Measurements from ENCODE around the gene CPLX1. TPM values are rescaled to one million over a fixed set of nuclear protein-coding genes. Genes with fewer than 3 reads are reported as not detected.

The CPLX1 gene
- 2.1 and 3.1 TPM in 2 replicates for total RNA-seq

DNA sequence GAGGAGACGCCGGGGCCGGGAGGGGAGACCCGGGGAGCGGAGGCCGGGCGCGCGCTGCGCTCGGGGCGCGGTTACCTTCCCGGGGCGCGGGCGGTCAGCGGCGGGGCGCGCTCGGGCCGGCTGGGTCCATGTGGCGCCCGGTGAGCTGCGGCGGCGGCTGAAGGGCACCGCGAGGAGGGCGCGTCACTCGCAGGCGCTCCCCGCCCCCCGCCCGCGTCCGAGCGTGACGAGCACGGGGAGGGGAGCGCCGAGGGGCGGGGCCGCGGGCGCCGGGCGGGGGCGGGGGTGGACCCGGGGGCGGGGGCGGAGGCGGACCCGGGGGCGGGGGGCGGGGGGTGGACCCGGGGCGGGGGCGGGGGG, at the start of gene CPLX1:
CPLX1 (minus strand) TSS at position 159 of the 360 bp plus-strand sequence. CDS start 1,607 bp downstream, outside the sequence.
- intact Hi-C loops (cut with micrococcal nuclease): loop anchor here (1.0 kb wide), 1 partner anchor 44 kb away; no protein-coding TSS in a partner anchor

DNA sequence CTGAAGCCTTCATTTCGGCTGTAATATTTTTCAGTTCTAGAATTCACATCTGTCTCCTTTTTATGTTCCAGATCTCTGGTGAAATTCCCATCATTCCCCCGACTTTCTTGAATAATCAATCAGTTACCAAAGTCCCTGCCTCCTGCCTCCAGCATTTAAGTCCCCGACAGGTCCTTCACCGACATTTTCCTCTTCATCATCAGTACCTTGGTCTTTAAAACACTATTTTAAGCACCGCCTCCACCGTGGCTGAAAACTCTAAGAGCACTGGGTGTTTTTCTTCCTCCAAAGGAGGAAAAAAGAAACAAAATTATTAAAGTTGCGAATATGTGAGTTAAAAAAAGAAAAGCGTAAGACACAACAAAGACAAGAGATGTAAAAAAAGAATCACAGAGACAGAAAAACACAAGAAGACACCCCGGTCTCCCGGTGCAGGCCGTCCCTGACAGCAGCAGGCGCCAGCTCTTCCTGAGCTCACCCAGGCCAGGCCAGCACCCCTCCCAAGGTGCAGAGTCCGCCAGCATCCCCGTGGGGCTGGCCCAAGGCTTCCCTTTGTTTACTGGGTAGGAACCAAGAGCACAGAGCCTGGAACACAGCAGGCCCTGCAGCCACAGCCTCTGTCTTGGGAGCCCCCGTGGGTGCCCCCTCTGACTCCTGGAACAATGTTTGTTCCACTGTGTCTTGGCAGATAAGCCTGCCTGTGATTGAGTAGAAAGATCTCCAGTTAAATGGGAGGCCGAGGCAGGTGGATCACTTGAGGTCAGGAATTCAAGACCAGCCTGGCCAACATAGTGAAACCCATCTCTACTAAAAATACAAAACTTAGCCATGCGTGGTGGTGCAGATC, 49.3 kb upstream of the CPLX1 start:
- intact Hi-C loops (cut with micrococcal nuclease): no loop called here

DNA sequence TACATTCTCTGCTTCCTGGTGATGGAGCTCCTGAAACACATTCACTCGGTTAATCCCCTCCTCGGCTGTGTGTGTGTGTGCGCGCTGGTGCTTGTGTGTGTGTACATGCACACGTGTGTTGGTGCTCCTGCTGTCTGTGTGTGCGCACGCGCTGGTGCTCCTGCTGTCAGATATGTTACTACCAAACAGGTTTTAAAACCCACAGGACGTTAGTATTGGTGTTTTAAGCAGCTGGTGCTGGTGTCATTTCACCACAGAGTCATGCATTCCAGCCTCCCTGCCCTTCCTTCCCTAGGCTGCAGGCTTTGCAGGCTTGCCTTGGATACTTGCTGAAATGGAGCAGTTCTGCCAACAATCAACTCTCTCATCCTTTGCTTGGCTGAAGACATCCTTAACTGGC, 48.1 kb upstream of the CPLX1 start:
- intact Hi-C loops (cut with micrococcal nuclease): no loop called here

DNA sequence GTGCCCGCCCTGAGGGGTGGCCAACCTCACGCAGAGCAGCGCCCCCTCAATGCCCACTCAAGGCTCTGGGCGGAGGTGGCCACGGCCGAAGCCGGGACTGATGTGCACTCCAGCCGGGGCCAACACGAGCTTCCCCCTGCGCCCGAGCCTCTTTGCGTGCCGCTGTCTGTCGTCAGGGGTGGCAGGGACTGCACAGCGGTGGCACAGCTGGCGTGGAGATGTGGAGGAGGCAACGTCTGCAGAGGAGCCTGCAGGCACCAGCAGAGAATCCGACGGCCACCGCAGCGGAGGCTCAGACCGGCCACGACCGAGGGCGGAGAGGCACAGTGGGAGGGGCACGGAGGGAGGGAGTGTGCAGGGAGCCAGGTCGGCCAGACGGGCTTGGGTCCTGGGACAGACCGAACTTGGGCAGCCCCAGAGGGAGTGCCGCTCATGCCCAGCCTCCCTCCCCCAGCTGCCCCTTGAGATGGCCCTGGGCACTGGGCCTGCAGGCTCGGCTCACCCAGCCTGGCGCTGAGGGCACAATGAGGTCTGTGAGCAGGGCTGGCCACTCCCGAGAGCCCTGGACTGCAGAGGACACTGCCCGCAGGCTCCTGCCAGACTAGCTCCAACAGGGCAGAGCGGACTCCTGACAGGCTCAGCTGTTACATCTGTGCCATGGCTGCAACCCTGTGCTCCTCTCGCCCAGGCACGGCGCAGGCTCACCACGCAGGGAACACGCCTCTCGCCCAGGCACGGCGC, 46.5 kb upstream of the CPLX1 start:
- intact Hi-C loops (cut with micrococcal nuclease): no loop called here

DNA sequence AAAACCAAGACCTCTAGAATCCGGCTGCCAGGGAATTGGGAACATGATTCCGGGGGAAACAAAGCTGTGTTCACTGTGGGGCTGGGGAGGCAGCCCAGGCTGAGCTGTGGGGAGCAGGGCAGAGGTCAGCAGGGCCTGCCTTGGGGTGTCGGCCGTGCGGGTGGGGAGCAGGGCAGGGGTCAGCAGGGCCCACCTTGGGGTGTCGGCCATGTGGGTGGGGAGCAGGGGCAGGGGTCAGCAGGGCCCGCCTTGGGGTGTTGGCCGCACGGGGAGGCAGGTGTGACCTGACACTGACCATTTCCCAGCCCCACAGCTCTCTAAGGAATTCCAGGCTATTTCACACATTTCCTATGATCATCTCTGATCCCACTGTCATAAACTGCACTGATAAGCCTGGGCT, 45.6 kb upstream of the CPLX1 start:
- intact Hi-C loops (cut with micrococcal nuclease): no loop called here

DNA sequence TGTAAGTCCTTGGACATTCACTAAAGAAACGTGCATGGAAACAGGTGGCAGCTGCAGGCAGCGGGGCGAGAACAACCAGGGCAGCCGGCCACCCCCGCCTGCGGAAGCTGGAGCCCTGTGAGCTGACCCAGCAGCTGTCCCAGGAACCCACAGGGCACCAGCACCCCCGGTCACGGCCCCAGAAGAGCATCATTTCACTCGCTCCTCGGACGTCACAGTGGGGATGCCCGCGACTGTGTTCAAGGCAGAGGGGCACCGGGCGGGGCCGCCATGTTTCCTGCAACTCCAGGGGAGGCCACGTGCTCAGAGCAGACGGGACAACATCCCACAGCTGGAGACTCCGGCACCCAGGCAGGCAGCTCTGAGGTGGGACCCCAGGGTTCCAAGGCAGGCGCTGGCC, 45.0 kb upstream of the CPLX1 start:
- intact Hi-C loops (cut with micrococcal nuclease): no loop called here

DNA sequence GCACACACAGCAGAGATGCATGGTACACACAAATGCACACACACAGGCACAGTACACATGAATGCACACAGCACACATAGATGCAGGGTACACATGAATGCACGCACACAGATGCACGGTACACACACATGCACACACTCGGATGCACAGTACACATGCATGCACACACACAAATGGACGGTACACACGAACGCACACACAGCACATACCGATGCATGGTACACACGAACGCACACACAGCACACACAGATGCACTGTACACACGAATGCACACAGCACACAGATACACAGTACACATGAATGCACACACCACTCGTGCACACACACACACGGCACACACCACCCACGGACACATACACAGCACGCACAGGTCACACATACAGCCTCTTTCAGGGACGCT, 43.8 kb upstream of the CPLX1 start:
- intact Hi-C loops (cut with micrococcal nuclease): no loop called here

DNA sequence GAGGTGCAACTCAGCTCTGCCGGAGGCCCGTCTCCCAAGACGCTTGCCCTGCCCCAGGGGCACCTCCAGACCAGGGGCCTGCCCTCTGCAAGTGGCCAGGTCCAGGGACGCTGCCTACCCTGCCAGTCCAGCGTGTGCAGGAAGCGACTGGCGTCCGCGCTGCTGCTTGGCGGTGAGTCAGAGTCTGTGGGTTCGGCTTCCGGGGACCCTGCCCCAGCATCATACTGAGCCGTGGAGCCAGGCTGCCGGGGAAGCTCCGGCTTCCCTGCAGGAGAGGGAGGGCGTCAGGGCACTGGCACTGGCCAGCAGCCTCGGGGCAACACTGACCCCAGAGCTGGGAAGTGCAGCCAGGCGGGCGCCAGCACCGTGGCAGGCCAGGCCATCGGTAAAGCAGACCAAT, 42.5 kb upstream of the CPLX1 start:
- intact Hi-C loops (cut with micrococcal nuclease): no loop called here

DNA sequence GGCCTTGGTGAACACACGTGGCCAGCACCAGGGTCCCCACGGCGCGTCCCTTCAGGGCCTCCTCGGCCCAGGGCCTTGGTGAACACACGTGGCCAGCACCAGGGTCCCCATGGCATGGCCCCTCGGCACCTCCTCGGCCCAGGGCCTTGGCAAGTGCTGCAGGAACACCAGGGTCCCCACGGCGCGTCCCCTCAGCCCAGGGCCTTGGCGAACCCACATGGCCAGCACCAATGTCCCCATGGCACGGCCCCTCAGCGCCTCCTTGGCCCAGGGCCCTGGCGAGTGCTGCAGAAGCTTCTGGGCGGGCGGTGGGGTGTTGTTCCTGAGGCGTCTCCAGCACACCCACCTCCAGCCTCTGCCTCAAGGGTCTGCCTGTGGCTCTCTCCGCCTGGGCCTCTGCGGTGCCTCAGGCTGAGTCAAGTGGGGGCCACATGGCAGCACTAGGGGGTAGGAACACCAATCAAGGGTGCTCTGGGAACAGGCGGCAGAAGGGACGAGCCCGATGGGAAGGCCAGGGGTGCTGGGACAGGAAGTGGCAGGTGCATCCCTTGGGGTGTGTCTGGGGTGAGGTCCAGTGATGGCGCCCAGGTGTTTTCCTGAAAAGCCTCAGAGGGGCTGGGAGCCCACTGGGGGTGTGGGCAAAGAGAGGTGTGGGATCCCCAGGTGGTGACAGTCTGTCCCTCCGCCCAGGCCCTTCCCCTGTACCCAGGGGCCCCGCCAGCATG, 41.8 kb upstream of the CPLX1 start:
- intact Hi-C loops (cut with micrococcal nuclease): no loop called here

DNA sequence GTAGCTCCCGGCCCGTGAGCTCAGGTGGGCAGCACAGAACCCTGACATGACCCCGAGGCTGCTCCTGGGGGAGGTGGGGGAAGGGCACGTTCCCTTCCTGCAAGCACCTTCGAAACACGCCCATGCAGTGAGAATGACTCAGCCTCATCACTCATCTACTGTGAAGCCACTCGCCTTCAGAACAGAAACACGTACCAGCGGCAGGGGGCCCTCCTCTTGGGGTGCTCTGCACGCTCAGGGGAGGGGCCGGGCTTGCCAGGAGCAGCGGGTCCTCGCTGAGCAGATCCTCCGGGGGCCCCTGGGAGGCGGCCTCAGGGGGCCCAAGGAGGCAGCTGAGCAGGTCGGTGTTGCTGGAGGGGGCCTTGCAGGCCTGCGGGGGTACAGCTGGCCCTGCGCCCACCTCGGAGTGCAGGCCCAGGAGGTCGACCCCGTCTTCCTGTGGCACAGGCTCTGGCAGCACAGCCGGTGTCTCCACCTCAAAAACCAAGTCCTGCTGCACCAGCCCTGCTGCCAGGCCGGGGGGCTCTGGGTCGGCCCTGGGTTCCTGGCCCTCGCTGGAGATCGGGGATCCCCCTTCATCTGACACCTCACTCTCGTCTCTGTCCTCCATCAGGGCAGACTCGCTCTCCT, 40.9 kb upstream of the CPLX1 start:
- intact Hi-C loops (cut with micrococcal nuclease): no loop called here

DNA sequence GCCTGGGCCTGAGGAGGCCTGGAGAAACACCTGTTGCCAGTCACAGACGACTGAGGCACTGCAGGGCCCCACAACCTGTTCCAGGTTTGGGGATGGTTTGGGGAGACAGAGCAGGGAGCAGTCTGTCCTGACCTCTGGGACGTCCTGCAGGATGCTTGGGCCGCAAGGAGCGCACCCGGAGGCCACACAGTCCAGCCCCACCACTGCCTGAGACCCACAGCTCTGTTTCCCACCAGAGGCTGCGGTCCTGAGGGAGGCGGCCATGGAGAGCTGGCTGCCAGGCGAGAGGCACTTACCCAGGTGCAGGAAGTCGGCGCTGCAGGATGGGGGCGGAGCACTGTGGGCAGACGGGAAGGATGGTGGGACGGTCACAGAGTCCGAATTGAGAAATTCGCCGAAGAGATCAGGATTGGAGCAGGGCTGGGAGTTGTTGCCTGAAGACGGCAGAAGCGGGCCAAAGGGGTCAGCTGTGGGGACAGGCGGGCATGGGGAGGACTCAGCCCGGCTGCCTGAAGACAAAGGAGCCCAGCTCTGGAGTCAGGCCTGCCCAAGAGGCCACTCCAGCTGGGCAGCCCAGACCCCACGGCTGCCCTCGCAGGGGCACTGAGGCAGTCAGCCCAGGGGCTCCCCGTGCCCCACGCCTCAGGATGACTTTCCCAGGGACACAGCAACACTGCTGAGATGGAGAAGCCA, 40.3 kb upstream of the CPLX1 start:
- intact Hi-C loops (cut with micrococcal nuclease): no loop called here

DNA sequence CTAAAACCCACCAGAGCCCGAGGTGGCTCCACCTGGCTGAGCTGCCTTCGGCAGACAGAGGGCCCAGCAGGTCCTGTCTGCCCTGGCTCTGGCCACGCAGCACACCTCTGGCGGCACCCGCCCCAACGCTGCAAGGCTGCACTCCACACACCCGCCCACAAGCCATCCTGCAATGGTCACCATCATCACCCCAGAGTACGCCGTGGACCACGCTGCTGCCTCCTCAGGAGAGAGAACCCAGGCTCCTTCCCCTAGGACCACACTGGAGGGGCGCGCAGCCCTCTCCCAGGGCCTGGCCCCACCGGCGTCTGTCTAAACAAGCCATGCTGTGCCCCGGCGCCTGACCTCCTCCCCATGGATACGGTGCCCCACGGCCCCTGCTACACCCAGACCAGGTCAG, 39.6 kb upstream of the CPLX1 start:
- intact Hi-C loops (cut with micrococcal nuclease): no loop called here

DNA sequence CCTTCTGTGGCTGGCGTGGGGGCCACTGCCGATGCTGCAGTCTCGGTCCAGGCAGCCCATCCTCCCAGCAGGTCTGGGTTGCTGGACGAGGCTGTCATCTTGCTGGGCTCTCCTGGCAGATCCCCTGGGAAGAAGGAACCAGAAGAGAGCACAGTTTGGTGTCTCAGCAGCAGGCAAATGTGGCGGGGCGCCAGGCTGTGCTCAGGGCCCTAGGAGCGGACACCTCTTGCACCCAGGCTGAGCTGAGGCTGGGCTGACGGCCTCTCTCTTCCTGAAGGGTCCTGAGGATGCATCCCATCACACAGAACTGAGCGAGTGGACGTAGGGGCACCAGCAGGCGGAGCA, 39.2 kb upstream of the CPLX1 start:
- intact Hi-C loops (cut with micrococcal nuclease): no loop called here

DNA sequence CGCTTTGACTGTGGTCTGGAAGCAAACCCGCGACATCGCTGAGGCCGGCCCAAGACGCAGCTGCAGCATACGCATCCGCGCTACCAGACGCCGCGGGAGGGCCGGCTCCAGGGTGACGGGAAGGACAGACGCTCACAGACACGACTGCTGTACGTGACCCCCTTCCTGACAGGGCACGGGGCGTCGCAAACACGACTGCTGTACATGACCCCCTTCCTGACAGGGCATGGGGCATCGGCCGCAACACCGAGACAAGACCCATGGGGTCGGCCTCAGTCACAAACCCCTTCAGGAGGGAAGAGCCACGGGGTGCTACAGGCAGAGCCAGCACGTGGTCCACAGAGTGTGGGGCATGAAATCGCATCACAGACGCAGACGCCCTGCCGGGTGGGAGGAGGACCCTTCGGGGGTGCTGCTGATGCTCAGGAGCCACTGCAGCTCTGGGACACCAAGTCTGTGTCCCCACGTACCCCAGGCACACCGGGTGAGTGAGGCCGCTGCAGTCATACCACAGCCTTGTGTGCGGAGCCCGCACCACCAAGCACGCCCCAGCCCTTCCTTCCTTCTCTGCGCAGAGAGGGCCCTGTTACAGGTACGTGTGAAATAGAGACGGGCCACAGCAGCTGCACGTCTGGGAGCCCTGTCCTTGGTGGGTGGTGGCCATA, 38.7 kb upstream of the CPLX1 start:
- intact Hi-C loops (cut with micrococcal nuclease): no loop called here

DNA sequence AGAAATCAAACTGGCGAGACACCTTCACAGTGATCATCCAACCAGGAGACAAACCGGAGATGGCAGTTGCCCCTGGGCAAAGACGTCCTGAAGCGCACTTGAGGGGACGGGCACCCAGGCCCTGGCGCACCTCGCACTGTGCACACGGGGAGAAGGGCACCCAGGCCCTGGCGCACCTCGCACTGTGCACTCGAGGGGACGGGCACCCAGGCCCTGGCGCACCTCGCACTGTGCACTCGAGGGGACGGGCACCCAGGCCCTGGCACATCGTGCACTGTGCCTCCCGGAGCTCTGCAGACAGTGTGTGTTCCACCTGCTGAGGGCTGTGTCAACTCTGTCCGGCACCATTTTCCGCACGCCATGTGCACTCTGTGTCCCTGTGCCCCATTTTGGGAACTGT, 34.6 kb upstream of the CPLX1 start:
- intact Hi-C loops (cut with micrococcal nuclease): no loop called here

DNA sequence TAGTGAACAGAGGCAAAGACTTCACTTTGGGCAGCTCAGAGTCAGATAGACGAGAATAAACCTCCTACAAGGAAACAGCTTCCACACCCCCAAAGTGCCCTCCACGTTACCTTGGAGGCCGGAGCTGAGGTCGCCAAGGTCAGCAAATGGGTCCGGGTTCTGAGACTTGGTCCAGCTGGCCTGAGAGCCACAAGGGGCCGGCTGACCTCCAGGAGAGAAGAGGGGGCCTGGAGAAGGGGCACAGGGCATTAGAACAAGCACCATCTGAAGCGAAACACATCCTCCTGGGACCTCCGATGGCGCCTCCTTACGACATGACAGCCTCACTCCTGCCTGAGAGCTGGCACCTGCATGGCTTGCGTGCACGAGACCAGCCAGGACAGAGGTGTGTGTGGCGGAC, 33.6 kb upstream of the CPLX1 start:
- intact Hi-C loops (cut with micrococcal nuclease): no loop called here

DNA sequence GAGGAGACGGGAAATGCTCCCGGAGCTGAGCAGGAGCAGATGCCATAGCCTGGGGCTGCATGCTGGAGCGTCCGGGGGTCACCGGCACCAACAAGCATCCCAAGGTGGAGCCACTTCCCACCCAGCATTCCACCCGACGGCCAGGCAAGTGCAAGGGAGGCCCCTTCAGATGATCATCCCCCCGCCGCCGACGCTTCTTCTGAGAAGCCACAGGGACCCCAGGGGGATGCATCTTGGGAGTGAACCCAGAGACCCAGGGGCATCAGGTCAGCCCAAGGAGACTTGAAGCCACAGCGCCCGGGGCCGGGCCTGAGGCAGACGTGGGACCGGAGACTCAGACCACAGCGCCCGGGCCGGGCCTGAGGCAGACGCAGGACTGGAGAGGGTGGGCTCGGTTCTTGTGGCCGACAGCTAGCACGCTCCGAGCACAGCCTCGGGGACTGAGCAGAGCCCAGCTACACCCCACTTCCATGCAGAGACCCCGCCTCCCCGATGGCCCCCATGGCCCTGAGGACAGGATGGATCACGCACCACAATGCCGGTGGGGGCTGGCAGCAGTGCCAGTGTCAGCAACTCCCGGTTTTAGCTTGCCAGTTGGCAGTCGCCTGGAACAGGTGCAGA, 33.0 kb upstream of the CPLX1 start:
- intact Hi-C loops (cut with micrococcal nuclease): no loop called here

DNA sequence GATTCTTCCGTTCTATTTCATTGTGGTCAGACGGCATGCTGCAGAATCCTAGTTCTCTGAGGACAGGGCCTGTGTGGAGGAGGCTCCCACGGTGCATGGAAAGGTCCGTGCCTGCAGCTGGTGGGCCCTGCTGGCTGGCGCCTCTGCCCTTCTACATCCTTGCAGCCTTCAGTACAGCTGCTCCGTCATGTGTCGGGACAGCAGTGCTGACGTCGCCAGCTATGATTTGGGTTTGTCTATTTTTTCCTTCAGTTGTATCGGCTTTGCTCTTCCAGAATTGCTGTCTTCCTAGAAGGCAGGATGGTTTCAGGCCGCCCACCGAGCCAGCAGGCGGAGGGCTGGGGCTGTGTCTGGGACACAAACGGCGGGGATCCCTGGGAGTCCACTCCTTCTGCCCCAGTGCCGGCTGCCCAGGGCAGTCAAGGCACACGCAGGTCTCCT, 32.1 kb upstream of the CPLX1 start:
- intact Hi-C loops (cut with micrococcal nuclease): no loop called here

DNA sequence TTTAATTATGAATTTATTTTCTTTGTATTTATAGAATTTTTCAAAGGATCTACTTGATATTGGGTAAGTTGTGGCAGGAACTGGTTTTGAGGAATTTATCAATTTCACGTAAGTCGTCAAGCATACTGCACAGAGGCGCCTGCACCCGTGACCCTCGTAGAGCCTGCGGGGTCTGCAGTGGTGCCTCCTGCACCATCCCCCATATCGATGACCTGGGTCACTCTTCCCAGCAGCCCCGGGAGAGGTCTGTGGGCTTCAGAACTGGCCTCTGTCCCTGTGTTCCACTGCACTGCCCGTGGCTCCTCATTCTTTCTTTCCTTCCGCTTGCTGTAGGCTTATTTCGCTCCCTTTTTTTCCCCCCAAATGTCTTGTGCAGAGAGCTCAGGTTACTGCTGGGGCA, 31.5 kb upstream of the CPLX1 start:
- intact Hi-C loops (cut with micrococcal nuclease): no loop called here

All from T-helper 1 cell treated with Interleukin-12 subunit alpha and Interleukin-12 subunit beta and Interleukin-4 antibody, amounts not matched to agents 30 ng/mL and 1 ng/mL, for 36 hours (primary cell).